ENCODE results near the gene LYL1.

The LYL1 gene

DNA sequence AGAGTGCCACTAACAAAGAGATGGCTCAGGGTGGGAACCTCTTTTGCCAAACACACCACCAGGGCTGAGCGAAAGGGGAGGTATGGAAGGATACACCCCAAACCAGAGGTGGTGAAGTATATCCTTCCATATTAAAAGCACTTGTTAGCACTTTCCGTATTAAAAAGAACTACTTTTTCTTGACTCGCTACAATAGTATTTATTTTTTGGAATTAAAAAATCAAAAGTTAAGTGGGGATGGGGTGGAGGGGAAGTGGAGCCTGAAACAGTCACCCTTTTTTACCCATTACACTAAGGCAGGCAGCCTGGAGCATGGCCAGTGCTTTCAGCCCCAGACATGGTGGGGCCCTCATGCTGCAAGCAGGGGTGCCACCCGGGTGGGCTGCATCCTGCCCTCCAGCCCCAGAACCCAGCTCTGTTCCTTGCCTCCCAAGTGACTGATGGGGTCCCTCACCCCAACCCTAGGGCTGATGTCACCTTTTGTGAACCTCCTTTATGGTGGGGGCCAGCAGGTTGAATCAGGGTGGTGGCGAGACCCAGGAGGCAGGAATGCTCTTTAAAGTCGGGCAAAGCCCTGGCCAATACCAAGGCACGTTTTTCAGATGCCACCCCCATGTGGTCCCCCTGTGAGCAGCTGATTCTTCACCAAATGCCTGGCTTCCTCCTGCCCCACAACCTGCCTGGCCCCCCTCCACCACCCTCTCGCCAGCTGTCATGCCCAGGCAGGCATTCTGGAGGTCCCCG lies 31.0 kb downstream of the LYL1 start:
- no peak for DNase-seq

DNA sequence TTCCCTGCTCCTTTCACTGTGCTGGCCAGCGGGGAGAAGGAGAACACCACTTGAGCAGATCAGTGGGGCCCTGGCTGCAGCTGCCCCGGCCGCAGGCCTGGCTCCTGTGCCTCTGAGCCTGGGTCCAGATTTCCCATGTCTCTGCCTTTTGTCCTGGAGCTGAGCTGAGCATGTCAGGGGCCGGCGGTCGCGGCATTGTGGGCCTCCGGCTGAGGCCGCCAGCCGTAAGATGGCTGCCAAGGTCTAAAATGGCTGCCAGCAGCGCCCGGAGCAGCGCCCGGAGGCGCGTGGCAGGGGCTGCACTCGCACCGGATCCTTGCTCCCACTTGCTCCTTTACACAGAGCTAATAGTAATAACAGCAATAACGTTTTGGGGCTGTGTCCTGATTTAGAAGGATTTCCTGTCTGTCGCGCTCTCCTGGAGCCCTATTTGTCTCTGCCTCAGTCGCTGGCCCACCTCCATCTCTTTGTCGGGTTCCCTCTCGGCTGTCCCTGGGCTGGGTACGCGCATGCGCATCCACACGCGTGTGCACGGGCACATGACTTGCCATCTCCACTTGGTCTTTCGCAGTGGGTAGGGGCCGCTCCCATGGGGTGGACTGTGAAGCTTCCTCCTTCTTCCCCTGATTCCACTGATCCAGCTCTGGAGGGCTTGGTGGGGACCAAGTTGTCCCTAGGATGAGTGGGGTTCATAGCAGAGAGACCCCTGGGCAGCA lies 32.1 kb downstream of the LYL1 start:
- DNase-seq, result no peak

DNA sequence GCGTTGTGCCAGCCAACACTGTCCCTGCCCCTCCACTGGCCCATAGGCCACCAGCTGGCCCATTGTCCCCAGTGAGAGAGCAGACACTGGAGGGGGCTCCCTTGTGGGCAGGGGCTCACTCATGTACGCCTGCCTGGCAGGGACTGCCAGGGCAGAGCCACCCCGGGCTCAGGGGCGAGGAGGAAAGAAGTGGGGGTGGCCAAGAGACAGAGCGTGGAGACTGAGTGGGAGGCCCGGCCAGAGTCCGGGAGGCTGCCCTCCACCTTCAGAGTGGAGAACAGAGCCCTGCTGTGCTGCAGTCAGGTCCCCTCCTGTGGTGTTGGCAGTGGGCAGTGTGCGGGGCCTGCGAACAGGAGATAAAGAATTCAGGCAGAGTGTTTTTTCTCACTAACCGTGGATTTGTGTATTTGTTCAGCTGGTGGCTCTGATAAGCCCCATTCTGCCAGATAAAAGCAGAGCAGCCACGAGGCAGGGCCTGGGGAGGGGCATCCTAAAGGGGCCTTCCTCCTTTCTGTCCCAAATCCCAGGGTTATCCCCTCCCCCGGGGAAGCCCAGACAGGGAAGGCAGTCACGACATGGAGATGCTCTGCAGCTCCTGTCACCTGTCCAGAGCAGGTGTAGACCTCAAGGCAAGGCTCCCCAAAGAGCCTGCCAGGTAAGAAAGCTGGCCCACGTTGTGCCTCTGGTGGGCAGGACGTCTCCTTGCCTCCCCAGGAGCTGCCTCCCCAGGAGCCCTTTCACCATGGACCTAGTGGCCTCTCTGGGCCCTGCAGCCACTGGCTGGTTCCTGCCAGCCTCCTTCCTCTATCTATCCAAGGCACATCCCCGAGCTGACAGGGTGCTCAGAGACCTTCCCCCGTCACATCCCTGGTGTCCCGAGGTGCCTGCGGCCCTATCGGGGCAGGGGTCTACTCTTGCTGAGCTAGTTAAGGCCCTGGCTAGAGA lies 33.0 kb downstream of the LYL1 start:
- no peak for DNase-seq

DNA sequence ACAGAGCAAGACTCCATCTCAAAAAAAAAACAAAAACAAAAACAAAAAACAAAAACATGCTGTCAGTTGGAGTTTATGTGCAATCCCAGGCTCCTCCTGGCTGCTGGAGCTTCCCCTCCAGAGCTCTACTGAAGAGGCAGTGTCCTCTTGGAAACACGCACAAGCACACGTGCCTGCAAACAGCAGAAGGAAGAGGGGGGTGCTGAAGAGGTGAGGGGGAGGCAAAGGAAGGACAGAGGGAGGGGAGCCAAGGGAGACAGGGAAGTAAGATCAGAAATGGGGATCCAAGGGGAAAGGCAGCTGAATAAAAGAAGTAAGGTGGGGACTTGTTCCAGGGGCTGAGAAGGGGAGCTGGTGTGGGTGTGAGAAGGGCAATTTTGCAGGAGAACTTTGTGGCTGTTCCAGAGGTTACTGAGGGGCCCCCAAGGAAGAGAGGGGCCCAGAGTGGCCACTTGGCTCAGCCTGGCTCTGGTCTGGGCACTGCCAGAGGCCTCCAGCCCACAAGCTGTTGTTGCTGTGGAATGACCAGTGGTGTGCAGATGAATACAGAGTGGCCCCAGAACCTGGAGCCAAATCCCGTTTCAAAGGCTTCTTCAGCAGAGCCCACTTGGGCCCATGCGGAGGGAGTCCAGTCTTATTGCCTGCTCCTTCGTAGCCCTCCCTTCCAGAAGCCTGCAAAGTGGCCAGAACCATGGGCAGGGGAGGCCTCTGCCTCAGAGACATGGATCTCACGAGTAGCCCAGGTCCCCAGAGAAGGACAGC lies 34.4 kb downstream of the LYL1 start:
- DNase-seq, result no peak

DNA sequence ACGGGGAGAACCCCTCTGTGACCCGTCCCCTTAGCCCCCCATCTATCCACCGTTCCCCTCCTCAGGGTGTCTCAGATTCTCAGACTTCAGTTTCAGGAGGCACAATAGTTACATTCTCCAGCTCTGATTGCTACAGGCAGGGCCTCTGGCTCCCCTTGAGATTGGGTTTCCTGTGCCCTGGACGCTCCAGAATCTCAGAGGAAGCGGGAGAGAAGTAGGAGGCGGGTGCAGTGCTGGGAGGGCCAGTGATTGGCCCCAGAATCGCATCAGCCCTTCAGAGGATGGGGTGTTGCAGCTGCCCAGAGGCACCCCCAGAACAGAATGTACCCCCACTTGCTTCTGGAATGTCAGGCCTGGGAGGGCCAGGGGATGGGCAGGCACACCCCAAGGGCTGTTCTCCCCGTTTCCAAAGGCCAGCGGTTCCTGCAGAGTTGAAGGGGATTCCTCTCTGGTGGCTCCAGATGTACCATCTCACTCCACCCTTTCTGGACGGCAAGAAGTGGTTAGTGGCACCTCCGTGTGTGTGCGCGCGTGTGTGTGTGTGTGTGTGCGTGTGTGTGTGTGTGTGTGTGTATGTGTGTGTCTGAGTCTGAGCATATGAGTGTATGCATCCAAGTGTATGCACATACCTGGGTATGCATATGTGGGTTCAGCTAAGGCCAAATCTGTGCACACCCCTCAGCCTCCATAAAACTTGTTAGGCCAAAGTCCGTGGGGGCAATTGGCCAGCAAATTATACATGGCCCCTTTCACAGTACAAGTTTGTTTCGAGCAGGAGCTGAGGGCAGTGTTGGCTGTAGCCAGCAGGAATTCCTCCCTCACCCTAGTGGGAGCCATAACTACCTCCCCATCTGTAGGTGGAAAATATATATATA lies 35.5 kb downstream of the LYL1 start:
- no peak for DNase-seq

DNA sequence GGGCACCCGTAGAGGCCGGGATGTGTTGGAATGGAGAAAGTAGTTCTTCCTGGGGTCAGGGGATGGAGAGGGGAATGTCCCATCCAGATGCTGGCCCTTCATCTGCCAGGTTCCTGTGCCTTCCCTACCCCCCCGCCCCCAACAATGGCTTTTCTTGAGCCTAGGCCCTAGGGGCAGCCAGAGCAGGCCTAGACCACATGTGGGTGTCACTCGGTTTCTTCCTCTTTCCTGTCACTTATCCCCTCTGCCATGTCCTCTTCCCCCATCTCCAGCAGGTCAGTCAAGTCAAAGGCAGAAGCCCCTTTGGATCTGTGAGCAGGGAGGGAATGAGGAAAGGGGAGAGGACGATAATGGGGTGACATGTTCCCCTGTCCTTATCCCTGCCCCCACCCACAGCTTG lies 36.4 kb downstream of the LYL1 start:
- DNase-seq, result no peak

DNA sequence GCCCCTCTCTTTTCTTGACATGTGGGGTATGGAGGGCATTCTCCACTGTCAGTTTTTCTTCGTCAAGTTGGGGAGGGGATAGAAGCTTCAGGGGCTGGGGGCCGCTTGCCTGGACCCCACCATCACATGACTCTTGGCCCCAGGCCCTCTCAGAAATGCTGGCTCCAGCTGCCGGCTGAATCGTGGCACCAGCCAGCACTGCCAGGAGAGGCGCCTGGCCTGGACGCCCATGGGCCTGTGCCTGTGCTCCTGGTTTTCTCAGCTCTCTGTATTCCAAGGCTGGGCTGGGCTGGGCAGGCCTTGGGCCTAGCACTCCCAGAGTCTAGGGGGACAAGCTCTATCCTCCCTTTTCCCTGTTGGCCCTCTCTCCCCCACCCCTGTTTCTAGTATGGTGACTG lies 38.6 kb downstream of the LYL1 start:
- DNase-seq, result no peak

DNA sequence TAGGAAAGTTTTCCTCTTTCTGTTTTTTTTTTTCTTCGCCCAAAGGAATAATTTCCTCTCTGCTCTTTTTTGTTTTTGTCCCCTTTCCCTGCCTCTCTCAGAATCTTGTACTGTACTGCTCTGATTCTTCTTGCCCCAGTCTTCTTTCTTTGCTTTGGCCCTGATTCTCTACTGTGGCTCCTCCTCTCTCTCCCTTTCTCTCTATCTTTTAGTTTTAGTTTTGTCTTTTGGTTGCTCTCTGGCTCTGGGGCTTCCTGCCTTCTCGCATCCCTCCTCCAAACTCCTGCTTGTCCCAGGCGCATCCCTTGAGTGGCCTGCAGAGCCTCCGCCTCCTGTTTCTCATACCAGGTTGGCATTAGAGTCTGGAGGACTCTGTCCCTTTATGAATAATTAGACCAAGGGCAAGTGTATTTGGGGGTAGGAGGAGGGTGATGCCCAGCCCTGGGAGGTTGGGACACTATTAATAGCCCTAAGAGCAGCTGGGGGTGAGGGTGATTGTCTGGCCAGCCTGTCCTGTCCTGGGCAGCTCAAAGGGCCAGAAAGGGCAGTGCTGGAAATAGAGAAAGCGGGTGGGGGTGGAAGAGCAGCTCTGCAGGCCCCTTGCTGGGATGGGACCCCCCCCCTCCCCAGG lies 39.1 kb downstream of the LYL1 start:
- DNase-seq, result no peak

DNA sequence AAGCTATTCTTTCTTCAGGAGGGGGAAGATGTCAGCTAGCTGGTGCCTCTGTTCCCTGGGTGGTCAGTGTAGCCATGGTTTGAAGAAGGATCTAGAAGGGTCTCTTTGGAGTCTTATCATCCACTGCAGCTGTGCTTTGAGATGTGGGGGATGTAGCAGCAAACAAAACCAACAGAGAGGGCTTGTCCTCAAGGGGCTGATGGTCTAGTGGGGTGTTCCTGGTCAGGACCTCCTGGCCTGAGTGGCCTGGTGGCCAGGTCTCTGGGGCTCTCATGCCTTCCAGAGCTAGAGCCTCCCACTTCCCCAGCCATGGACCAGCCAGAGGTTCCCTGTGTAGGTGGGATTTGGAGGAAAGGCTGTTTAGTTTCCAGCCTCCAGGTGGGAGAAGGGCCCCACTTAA lies 40.3 kb downstream of the LYL1 start:
- DNase-seq, result no peak

DNA sequence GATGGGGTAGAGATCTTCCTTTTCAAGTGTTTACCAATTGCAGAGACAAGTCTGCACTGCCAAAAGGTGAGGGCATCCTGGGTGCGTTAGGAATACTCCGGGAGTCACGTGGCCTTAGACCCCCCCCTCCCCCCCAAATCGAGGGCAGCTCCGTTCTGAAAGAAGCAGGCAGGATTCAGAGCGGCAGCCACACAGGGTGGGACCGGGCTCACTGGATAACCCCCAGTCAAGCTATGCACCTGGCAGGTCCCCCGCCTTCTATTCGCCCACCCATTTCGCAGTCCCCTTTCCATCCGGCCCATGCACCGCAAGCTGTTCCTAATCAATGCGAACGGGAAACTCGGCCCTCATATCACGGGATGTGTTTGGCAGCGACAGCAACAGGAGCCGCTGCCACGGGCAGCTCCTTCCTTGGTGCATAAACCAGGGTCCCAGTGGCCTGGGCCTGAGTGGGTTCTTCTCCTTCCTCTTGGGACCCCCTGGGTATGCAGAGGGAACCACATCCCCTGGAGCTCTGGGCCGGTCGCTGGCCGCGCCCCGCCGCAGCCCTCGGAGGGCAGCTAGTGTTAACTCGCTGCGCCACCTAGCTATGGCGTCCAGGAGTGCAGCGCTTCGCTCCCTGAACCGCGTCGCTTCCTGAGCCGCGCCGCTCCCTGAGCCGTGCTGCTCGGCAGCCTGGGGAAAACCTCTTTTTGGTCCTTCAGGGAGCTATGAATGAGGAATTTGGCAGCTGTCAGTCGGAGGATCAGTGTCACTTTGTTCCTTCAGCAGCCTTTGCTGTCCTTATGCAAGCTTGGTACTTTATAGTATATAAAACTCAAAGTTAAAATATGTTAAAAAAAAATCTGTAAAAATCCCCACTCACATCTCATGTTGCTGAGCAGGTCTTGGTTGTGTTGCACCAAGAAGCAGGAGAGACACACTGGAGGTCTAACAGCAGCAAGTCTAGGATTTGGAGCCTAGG lies 41.4 kb downstream of the LYL1 start:
- peak; percentile 72 for DNase-seq

DNA sequence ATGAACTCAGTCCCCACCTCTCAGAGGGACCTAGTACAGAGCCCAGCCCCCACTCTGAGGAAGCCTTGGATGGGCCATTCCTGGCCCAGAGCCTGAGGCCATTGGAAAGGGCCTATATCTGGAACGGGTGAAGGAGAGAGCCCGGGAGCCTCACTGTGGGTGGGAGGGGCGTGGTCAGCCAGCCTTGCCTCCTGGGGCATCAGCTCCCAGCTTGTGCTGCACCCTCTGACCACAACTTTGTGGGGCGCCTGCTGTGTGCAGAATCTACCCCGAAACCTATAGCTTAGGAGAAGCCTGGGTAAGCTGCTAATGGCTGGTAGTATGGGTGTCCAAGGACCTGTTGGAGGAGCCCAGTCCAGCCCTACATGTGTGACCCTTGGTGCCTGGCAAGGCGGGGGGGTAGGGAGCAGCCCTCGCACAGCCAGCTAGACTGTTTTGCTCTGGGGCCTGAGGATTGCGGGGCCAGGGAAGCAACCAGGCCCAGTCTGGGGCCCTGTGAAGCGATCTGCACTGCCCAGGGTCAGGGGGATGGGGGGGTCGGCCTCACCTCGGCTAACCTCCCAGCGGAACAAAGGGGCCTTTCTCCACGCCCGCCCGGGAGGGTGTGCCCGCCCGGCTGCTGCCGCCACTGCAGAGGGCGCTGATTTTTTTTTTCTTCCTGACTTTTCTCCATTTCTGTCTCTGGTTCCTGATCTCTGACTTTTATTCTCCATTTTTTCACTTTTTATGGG lies 42.3 kb downstream of the LYL1 start:
- DNase-seq, result no peak

DNA sequence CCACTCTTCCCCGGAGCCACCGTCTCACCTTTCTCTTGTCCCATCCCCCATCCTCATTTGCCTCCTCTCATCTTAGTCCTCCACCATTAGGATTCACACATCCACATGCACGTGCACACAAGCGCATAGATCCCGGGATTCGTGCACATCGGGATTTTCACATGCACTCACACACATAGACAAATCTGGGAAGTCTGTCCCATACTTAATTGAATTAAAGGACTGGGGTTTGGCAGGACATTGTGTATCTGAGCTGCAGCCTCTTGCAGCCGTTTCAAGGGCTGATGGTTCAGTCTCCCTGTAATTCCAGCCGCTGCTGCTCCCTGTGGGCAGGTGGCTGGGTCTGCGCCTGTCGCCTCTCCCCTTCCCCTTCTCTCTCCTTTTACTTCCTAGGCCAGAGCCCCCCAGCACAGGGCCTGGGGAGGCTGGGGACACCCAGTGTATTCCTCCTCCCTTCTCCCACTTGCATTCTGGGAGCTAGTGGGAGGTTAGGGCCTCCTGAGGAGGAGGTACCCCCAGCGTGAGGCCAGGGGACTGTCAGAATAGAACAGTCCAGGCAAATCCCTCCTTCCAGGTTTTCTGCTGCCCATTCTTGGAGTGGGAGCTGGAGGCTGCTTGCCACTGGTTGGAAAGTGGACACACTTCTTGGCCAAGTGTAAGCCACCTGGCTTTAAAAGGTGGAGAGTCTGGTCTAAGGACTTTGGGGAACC lies 43.6 kb downstream of the LYL1 start:
- no peak for DNase-seq

DNA sequence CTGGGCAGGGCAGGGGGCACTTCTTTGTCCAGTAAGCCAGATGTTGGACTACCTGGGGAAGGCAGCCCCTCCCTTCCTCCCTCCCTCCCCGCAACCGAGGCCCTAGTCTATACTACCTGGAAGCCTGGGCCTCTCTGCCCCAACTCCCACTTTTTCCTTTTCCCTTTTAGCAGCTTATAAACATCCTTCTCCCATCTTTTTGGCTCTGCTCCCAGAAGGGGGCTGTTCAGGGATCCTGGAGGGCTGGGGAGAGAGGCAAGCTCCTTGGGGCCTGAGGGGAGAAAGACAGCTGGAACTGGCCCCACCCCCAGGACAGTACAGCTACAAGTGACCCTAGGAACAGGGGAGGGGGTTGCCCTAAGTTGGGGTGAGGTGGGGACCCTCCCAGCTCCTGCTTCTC lies 44.9 kb downstream of the LYL1 start:
- no peak for DNase-seq

DNA sequence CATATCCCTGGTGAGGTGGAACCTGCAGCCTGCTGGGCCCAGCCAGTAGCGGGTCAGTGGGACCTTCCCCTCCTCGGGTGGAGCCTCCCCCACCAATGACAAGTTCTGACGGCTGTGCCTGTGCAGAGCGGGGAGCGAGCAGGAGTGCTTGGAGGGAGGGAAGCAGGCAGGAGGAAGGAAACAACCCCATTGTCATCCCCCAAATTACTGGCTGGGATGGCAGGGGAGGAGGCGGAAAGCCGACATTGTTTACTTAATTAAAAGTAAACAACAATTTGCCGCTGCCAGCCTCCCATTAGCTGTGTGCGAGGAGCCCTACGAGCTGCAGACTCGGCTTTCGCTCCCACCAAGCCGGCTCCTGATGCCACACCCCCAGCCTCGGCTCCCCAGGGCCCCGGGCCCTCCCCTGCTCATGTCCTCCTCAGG lies 45.5 kb downstream of the LYL1 start:
- no peak for DNase-seq

DNA sequence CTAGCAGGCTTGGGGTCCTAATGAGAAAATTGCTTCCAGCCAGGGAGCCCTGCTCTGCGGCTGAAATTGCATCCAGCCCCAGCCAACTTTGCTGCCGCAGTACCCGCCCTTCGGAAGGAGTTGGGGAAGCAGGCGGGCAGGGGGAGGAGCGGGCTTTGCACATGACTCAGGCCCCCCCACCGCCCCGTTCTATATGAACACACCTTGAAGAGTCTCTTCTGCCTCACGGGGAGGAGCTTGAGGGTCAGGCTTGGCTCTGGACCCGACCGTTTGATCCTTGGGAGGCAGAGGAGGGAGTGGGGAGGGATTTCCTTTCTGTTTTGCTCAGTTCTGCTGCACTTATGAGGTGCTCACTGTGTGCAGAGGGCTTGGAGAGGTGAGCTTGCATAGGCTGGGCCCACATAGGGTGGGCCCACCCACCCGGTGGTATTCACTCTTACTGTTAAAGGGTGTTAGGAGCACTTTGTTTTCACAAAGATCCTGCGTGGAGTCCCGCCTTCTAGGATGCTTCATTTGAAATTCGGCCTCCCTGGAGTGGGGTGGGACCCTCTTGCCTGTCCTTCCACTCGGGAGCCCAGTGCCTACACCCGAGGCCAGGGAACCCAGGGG lies 46.5 kb downstream of the LYL1 start:
- no peak for DNase-seq

DNA sequence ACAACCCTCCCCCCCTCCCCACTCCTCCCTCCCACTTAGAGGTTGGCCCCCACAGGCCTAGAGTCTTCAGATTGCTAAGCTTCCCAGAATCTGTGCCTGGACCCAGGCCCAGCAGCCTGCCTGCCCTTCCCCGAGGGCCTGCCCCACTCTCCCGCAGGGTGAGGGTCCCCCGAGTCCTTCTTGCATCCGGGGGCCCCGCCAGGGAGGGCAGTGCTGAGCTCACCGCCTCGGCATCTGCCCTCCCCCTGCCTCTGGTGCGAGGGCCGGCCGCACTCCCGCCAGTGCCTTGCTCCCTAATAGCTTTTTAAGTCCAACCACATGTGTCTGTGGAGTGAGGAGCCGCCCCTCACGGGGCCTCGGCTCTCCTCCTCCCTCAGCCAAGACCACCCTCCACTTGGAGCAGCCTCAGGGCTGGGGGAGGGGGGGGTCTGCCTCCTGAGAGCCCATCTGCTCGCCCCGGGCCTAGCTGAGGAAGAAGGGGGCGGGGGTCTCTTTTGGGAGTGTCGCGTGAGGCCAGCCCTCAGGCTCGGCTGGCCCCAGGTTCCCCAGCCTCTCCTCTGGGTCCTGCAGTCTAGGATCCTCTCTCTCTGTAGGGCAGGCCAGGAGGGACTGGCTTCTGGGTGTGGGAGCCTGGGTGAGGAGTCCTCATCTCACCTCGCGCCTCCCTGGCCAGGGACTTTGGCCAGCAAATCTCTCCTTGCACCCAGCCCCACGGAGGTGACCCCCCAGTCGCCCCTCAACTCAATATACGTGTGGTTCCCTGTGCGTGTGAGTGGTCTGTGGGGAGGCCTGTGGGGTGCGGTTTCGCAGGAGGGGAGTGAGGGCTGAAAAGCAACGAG lies 47.2 kb downstream of the LYL1 start:
- DNase-seq, result no peak

DNA sequence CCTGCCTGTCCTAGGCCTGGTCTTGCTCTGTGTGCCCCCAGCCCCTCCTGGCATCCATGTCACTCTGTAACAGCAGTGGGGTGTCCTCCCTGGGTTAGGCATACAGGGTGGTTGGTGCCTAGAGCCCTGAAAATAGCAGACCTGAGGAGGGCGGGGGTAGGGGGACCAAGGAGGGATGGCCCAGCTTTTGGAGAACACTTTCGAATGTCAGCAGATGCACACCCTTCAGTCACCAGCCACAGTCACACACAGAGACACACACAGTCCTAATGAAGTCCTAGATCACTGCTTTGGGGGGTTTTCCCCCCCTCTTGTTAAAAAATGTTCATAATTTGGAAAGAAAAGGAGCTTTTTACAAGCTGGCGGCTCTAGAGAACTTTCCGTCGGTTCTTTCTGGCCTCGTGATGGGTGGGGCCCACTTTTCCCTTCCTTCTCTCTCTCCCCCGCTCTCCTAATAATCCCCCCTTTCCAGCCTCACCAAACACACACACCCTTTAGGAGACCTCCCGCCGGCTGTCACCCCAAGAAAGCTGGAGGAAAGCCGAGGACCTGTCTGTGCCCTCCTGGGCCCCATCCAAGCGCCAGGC lies 47.9 kb downstream of the LYL1 start:
- no peak for DNase-seq
